Neural cell (in vitro differentiated cells): ENCODE results near the gene ADGB. TPM values are rescaled to one million over a fixed set of nuclear protein-coding genes. Genes with fewer than 3 reads are reported as not detected.

Source experiments
- H2AFZ ChIP-seq: fragments of 200-600, 300-800 bp; sonication (generic), shearing (Covaris generic); 2 replicates; pipeline ENCODE4 v1.6.0; 2014; ENCODE audit warnings: low read depth, mild to moderate bottlenecking, antibody characterized with exemption, low read length, moderate library complexity
- H3F3A ChIP-seq: fragments of 200-600 bp; shearing (Covaris generic); 2 replicates; pipeline ENCODE4 v1.6.1; 2016; ENCODE audit warnings: mild to moderate bottlenecking, moderate library complexity, mixed read lengths, antibody characterized with exemption, low read length; ENCODE audit not compliant: insufficient read depth, poor library complexity, severe bottlenecking
- H3K27ac ChIP-seq: fragments of 200-600, 300-800 bp; sonication (generic), shearing (Covaris generic); 2 replicates; pipeline ENCODE4 v1.5.1; 2014; ENCODE audit warnings: mild to moderate bottlenecking, low read length, moderate library complexity
- H3K27me3 ChIP-seq: fragments of 300-800, 200-600 bp; sonication (generic), shearing (Covaris generic); 2 replicates; pipeline ENCODE4 v1.6.0; 2014; ENCODE audit warnings: mild to moderate bottlenecking, low read depth, low read length, moderate library complexity; ENCODE audit not compliant: insufficient read depth
- H3K36me3 ChIP-seq: fragments of 300-800, 200-600 bp; sonication (generic), shearing (Covaris generic); 2 replicates; pipeline ENCODE4 v1.5.1; 2014; ENCODE audit warnings: mild to moderate bottlenecking, antibody characterized with exemption, low read length, moderate library complexity; ENCODE audit not compliant: insufficient read depth
- H3K4me2 ChIP-seq: fragments of 300-800, 200-600 bp; sonication (generic), shearing (Covaris generic); 2 replicates; pipeline ENCODE4 v1.6.0; 2014; ENCODE audit warnings: mild to moderate bottlenecking, low read length
- H3K4me3 ChIP-seq: fragments of 300-800, 200-600 bp; sonication (generic), shearing (Covaris generic); 2 replicates; pipeline ENCODE4 v1.5.1; 2014; ENCODE audit warnings: mild to moderate bottlenecking, low read length, moderate library complexity
- H3K79me2 ChIP-seq: fragments of 200-600 bp; shearing (Covaris generic); replicated peaks from 2 replicates; pipeline ENCODE4 v1.6.0; 2014; ENCODE audit warnings: mild to moderate bottlenecking, low read length, moderate library complexity; ENCODE audit not compliant: insufficient read depth
- H3K9ac ChIP-seq: fragments of 300-800, 200-600 bp; sonication (generic), shearing (Covaris generic); 2 replicates; pipeline ENCODE4 v1.6.1; 2016; ENCODE audit warnings: mild to moderate bottlenecking, low read length, mixed read lengths
- H3K9me2 ChIP-seq: fragments of 200-600 bp; shearing (Covaris generic); 2 replicates; pipeline ENCODE4 v1.6.1; 2016; ENCODE audit warnings: mild to moderate bottlenecking, low read length, mixed read lengths; ENCODE audit not compliant: insufficient read depth
- H3K9me3 ChIP-seq: fragments of 200-600, 300-800 bp; sonication (generic), shearing (Covaris generic); 2 replicates; pipeline ENCODE4 v1.6.1; 2016; ENCODE audit warnings: mild to moderate bottlenecking, mixed run types, low read length, moderate library complexity, mixed read lengths
- H4K20me1 ChIP-seq: fragments of 200-600 bp; shearing (Covaris generic); 2 replicates; pipeline ENCODE4 v1.6.1; 2016; ENCODE audit warnings: mild to moderate bottlenecking, mixed run types; ENCODE audit not compliant: insufficient read depth
- CTCF ChIP-seq: fragments of 450-650 bp; IDR thresholded peaks from 2 replicates; pipeline ENCODE4 v1.5.1; 2014; ENCODE audit warnings: antibody characterized with exemption, mild to moderate bottlenecking, moderate library complexity; ENCODE audit not compliant: poor library complexity, severe bottlenecking
- EP300 ChIP-seq: fragments of 450-650 bp; conservative IDR thresholded peaks from 2 replicates; pipeline ENCODE4 v1.6.1; 2014; ENCODE audit warnings: antibody characterized with exemption, mild to moderate bottlenecking, moderate library complexity; ENCODE audit not compliant: poor library complexity, severe bottlenecking
- EZH2 ChIP-seq: fragments of 200-600, 300-800 bp; shearing (Covaris generic), sonication (generic); IDR thresholded peaks from 2 replicates; pipeline ENCODE4 v1.6.1; 2014; ENCODE audit warnings: antibody characterized with exemption, low read length, borderline replicate concordance, mild to moderate bottlenecking; ENCODE audit not compliant: insufficient read depth, poor library complexity, severe bottlenecking
- MXI1 ChIP-seq: fragments of 450-650 bp; conservative IDR thresholded peaks from 2 replicates; pipeline ENCODE4 v1.6.1; 2014; ENCODE audit warnings: antibody characterized with exemption, mild to moderate bottlenecking; ENCODE audit not compliant: poor library complexity, severe bottlenecking
- POLR2AphosphoS5 ChIP-seq: IDR thresholded peaks from 2 replicates; pipeline ENCODE4 v1.6.1; 2012
- RAD21 ChIP-seq: fragments of 450-650 bp; conservative IDR thresholded peaks from 2 replicates; pipeline ENCODE4 v1.6.1; 2014; ENCODE audit warnings: antibody characterized with exemption, mild to moderate bottlenecking, moderate library complexity
- REST ChIP-seq: IDR thresholded peaks from 2 replicates; pipeline ENCODE4 v1.6.1; 2012; ENCODE audit warnings: borderline replicate concordance
- SMC3 ChIP-seq: fragments of 450-650 bp; conservative IDR thresholded peaks from 2 replicates; pipeline ENCODE4 v1.6.1; 2014; ENCODE audit warnings: antibody characterized with exemption, mild to moderate bottlenecking, moderate library complexity; ENCODE audit not compliant: poor library complexity
- TAF1 ChIP-seq: IDR thresholded peaks from 2 replicates; pipeline ENCODE4 v1.6.1; 2012; ENCODE audit warnings: low read depth
- polyA plus RNA-seq: library from polyadenylated mRNA; depleted of rRNA; stranded (reverse); fragments of >200 nt; gene quantifications from 2 replicates; pipeline ENCODE4 v1.2.3, GENCODE V29; 2014

ADGB gene
- polyA plus RNA-seq, 1 donor from 2014 or later, result not detected

GRCh38 chr6:146819596-146820320, 221.0 kb downstream of the ADGB start:
- no peak overlapping the region for H3K27ac ChIP-seq
- H4K20me1 ChIP-seq, result no peaks in the 10 kb centered on the region
- no peak overlapping the region for H3K4me2 ChIP-seq
- H3K4me3 ChIP-seq, result no peak overlapping the region
- no peaks in the 10 kb centered on the region for H3F3A ChIP-seq
- H3K36me3 ChIP-seq, result no peaks in the 10 kb centered on the region
- no peaks in the 10 kb centered on the region for H3K9me3 ChIP-seq
- H2AFZ ChIP-seq, result no peak overlapping the region
- no peak for TF ChIP-seq SMC3
- TF ChIP-seq REST, result no peak
- no peak for TF ChIP-seq POLR2AphosphoS5
- TF ChIP-seq TAF1, result no peak
- TF ChIP-seq EP300, result no peak
- no peak for TF ChIP-seq EZH2
- TF ChIP-seq MXI1, result no peak
- TF ChIP-seq RAD21, result no peak
- no peak for TF ChIP-seq CTCF
- H3K9ac ChIP-seq, result no peak overlapping the region
- no peaks in the 10 kb centered on the region for H3K27me3 ChIP-seq
- no peaks in the 10 kb centered on the region for H3K9me2 ChIP-seq
- H3K79me2 ChIP-seq, result no peaks in the 10 kb centered on the region

- H3K4me3 ChIP-seq, result no peak overlapping the region
- no peaks in the 10 kb centered on the region for H4K20me1 ChIP-seq
- H2AFZ ChIP-seq, result no peak overlapping the region
- no peak overlapping the region for H3K4me2 ChIP-seq
- no peaks in the 10 kb centered on the region for H3K9me3 ChIP-seq
- H3K36me3 ChIP-seq, result no peaks in the 10 kb centered on the region
- H3K27ac ChIP-seq, result no peak overlapping the region
- no peaks in the 10 kb centered on the region for H3K79me2 ChIP-seq
- no peaks in the 10 kb centered on the region for H3K27me3 ChIP-seq
- no peaks in the 10 kb centered on the region for H3F3A ChIP-seq
- no peak overlapping the region for H3K9ac ChIP-seq
- TF ChIP-seq SMC3 (no peak), POLR2AphosphoS5 (no peak)
- no peaks in the 10 kb centered on the region for H3K9me2 ChIP-seq
Observed at GRCh38 chr6:146827216-146827928, 228.6 kb downstream of the ADGB start.
